MM.1S (cell line): ENCODE results near the gene SLC35E2B.
"Not testable (repeated sequence)": the region's sequence is repeated elsewhere in the genome, so short reads cannot be mapped to it uniquely, and the experiment has no call there.

ENCODE experiments used
- DNase-seq: peaks from one replicate; pipeline ENCODE4 v3.0.0-alpha.2; 2015
- H2AFZ ChIP-seq: fragments of 300-600 bp; sonication (generic); 2 replicates; pipeline ENCODE4 v1.6.0; 2016; ENCODE audit warnings: antibody characterized with exemption, low read length
- H3F3A ChIP-seq: fragments of 300-600 bp; sonication (generic); 2 replicates; pipeline ENCODE4 v1.6.1; 2016; ENCODE audit warnings: mild to moderate bottlenecking, antibody characterized with exemption, low read length, moderate library complexity, mixed read lengths; ENCODE audit not compliant: insufficient read depth
- H3K27ac ChIP-seq: fragments of 300-600 bp; sonication (generic); 2 replicates; pipeline ENCODE4 v1.5.1; 2016; ENCODE audit warnings: mild to moderate bottlenecking, low read length
- H3K27me3 ChIP-seq: fragments of 300-600 bp; sonication (generic); replicated peaks from 2 replicates; pipeline ENCODE4 v1.6.0; 2016; ENCODE audit warnings: low read length; ENCODE audit not compliant: insufficient read depth
- H3K36me3 ChIP-seq: fragments of 300-600 bp; sonication (generic); replicated peaks from 2 replicates; pipeline ENCODE4 v1.6.1; 2016; ENCODE audit warnings: mild to moderate bottlenecking, low read length, mixed read lengths; ENCODE audit not compliant: insufficient read depth
- H3K4me1 ChIP-seq: fragments of 300-600 bp; sonication (generic); 2 replicates; pipeline ENCODE4 v1.6.1; 2016; ENCODE audit warnings: low read length, mixed read lengths
- H3K4me2 ChIP-seq: fragments of 300-600 bp; sonication (generic); 2 replicates; pipeline ENCODE4 v1.6.0; 2016; ENCODE audit warnings: low read depth, low read length
- H3K4me3 ChIP-seq: fragments of 300-600 bp; sonication (generic); 2 replicates; pipeline ENCODE4 v1.5.1; 2016; ENCODE audit warnings: low read length, mixed read lengths
- H3K79me2 ChIP-seq: fragments of 300-600 bp; sonication (generic); 2 replicates; pipeline ENCODE4 v1.6.1; 2016; ENCODE audit warnings: mixed run types, low read length, mixed read lengths
- H3K9ac ChIP-seq: fragments of 300-600 bp; sonication (generic); 2 replicates; pipeline ENCODE4 v1.6.1; 2016; ENCODE audit warnings: low read length, mixed read lengths
- H3K9me2 ChIP-seq: fragments of 300-600 bp; sonication (generic); replicated peaks from 2 replicates; pipeline ENCODE4 v1.6.1; 2016; ENCODE audit warnings: mild to moderate bottlenecking, low read length, mixed read lengths; ENCODE audit not compliant: insufficient read depth
- H3K9me3 ChIP-seq: fragments of 300-600 bp; sonication (generic); replicated peaks from 2 replicates; pipeline ENCODE4 v1.6.1; 2016; ENCODE audit warnings: mild to moderate bottlenecking, low read length, mixed read lengths; ENCODE audit not compliant: insufficient read depth
- H4K20me1 ChIP-seq: fragments of 300-600 bp; sonication (generic); 2 replicates; pipeline ENCODE4 v1.6.1; 2016; ENCODE audit warnings: mild to moderate bottlenecking, low read length, moderate library complexity, mixed read lengths; ENCODE audit not compliant: insufficient read depth
- CTCF ChIP-seq: fragments of 300-600 bp; sonication (generic); IDR thresholded peaks from 2 replicates; pipeline ENCODE4 v1.5.1; 2016; ENCODE audit warnings: antibody characterized with exemption, low read length, mixed read lengths

Gene SLC35E2B

GRCh38 chr1:1658583-1659549 lies 33.7 kb downstream of the SLC35E2B start, which contains the start of gene CDK11B:
TSS of gene CDK11B (minus strand) at chr1:1659004. CDS start at chr1:1657485, 1,519 bp downstream.
- peak within 1 kb of the TSS; percentile 76 for H2AFZ ChIP-seq
- peaks cover 20% of the 10 kb centered on the region for H3K79me2 ChIP-seq
- not testable (repeated sequence) for H3K36me3 ChIP-seq

GRCh38 chr1:1648265-1648664 lies 44.3 kb downstream of the SLC35E2B start:
- H3K36me3 ChIP-seq, H3K27ac ChIP-seq, H3K9ac ChIP-seq, H3K9me2 ChIP-seq, DNase-seq, H3K4me1 ChIP-seq, H3K4me3 ChIP-seq, H3F3A ChIP-seq, H3K4me2 ChIP-seq, H3K27me3 ChIP-seq, H3K79me2 ChIP-seq, H3K9me3 ChIP-seq, H2AFZ ChIP-seq, H4K20me1 ChIP-seq: not testable (repeated sequence)

More at GRCh38 chr1:1658583-1659549, 33.7 kb downstream of the SLC35E2B start, which contains the start of gene CDK11B:
- H3K9me2 ChIP-seq, H4K20me1 ChIP-seq, H3F3A ChIP-seq, H3K27me3 ChIP-seq, H3K4me1 ChIP-seq, H3K9me3 ChIP-seq: not testable (repeated sequence)
- peak; percentile 27; the same call in 1 of the 2 replicates for TF ChIP-seq CTCF
- Histone ChIP-seq H3K4me3 (peak within 1 kb of the TSS; percentile 70), H3K4me2 (peak within 1 kb of the TSS; percentile 29; the same call in 1 of the 2 replicates), H3K9ac (peak within 1 kb of the TSS; percentile 83), H3K27ac (peak within 1 kb of the TSS; percentile 97)
- peak; percentile 97 for DNase-seq

- H3K79me2 ChIP-seq, H3K4me2 ChIP-seq, H3F3A ChIP-seq, H4K20me1 ChIP-seq, H3K9ac ChIP-seq, H3K27me3 ChIP-seq, H3K9me2 ChIP-seq, DNase-seq, H3K4me1 ChIP-seq, H3K4me3 ChIP-seq, H2AFZ ChIP-seq, H3K27ac ChIP-seq, H3K9me3 ChIP-seq, H3K36me3 ChIP-seq: not testable (repeated sequence)
Measured at GRCh38 chr1:1647567-1648241, 44.9 kb downstream of the SLC35E2B start.

GRCh38 chr1:1646326-1646725 lies 46.3 kb downstream of the SLC35E2B start:
- H3K36me3 ChIP-seq, H3K27ac ChIP-seq, H3K9me3 ChIP-seq: not testable (repeated sequence)

GRCh38 chr1:1640711-1641461 lies 51.7 kb downstream of the SLC35E2B start:
- H4K20me1 ChIP-seq, H3K9me3 ChIP-seq, H3K4me2 ChIP-seq, H3K36me3 ChIP-seq, H3K27ac ChIP-seq, H3K9ac ChIP-seq, H3K4me3 ChIP-seq, H2AFZ ChIP-seq, H3K4me1 ChIP-seq, DNase-seq, H3K27me3 ChIP-seq, H3K9me2 ChIP-seq, H3F3A ChIP-seq, H3K79me2 ChIP-seq: not testable (repeated sequence)

More at GRCh38 chr1:1646326-1646725, 46.3 kb downstream of the SLC35E2B start:
- not testable (repeated sequence) for H3K4me1 ChIP-seq, H3K9me2 ChIP-seq, H4K20me1 ChIP-seq, H3K27me3 ChIP-seq, H3K4me2 ChIP-seq, H3K9ac ChIP-seq, DNase-seq, H3K4me3 ChIP-seq, H3K79me2 ChIP-seq, H3F3A ChIP-seq, H2AFZ ChIP-seq

GRCh38 chr1:1640081-1640480 lies 52.5 kb downstream of the SLC35E2B start:
- H3K4me3 ChIP-seq, H4K20me1 ChIP-seq, DNase-seq, H3K9me3 ChIP-seq, H3K9ac ChIP-seq, H3K4me2 ChIP-seq, H3K79me2 ChIP-seq, H3K27ac ChIP-seq, H2AFZ ChIP-seq, H3F3A ChIP-seq, H3K9me2 ChIP-seq, H3K27me3 ChIP-seq, H3K4me1 ChIP-seq, H3K36me3 ChIP-seq: not testable (repeated sequence)
